Duodenal mucosa (tissue), 2 donors: Measurements from ENCODE around the gene USP13.

Experiments used
- H3K27ac ChIP-seq: one replicate; pipeline ENCODE4 v1.7.0; 2013; ENCODE audit warnings: low read depth, low read length
- H3K27me3 ChIP-seq, 2 donors: one replicate each; pipeline ENCODE4 v1.7.0; 2013; ENCODE audit warnings: low read length in 2 of 2, control low read depth in 1 of 2; ENCODE audit not compliant: insufficient read depth in 2 of 2, control insufficient read depth in 1 of 2
- H3K36me3 ChIP-seq, 2 donors: one replicate each; pipeline ENCODE4 v1.7.0; 2013; ENCODE audit warnings: low read length in 2 of 2, control low read depth in 1 of 2; ENCODE audit not compliant: insufficient read depth in 2 of 2, control insufficient read depth in 1 of 2
- H3K4me1 ChIP-seq, 2 donors: one replicate each; pipeline ENCODE4 v1.7.0; 2013; ENCODE audit warnings: low read length in 2 of 2, control low read depth in 1 of 2; ENCODE audit not compliant: insufficient read depth in 2 of 2, control insufficient read depth in 1 of 2
- H3K4me3 ChIP-seq, 2 donors: one replicate each; pipeline ENCODE4 v1.7.0; 2013; ENCODE audit warnings: low read length in 2 of 2, low read depth in 1 of 2
- H3K9ac ChIP-seq, 2 donors: one replicate each; pipeline ENCODE4 v1.7.0; 2013; ENCODE audit warnings: low read length in 2 of 2, low read depth in 1 of 2
- H3K9me3 ChIP-seq, 2 donors: one replicate each; pipeline ENCODE4 v1.7.0; 2013; ENCODE audit warnings: low read length in 2 of 2, control low read depth in 1 of 2; ENCODE audit not compliant: control insufficient read depth in 1 of 2

USP13 gene

DNA sequence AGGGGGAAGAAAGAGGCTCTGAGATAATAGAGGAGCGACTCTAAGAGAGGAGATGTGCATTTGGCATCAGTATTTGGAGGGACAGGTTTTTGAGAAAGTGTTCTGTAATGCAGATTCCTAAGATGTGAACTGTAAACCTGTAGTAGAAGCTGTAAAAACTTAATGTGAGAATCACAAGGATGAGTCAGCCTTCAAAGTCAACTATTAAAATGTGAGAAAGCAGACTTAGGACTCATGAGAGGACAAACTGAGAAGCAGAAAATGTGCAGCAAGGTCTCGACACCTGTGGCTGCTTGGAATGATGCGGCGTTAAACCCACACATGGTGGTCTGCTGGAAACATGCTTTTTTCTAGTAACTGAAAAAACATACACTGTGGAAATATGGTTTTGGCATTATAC, 36.0 kb downstream of the USP13 start:
- Histone ChIP-seq H3K9me3 (no peaks in the 10 kb centered on the region), H3K27me3 (no peaks in the 10 kb centered on the region), H3K4me1 (no peaks in the 10 kb centered on the region), H3K36me3 (no peaks in the 10 kb centered on the region), H3K9ac (no peak overlapping the region), H3K4me3 (no peak overlapping the region), H3K27ac (no peak overlapping the region)

DNA sequence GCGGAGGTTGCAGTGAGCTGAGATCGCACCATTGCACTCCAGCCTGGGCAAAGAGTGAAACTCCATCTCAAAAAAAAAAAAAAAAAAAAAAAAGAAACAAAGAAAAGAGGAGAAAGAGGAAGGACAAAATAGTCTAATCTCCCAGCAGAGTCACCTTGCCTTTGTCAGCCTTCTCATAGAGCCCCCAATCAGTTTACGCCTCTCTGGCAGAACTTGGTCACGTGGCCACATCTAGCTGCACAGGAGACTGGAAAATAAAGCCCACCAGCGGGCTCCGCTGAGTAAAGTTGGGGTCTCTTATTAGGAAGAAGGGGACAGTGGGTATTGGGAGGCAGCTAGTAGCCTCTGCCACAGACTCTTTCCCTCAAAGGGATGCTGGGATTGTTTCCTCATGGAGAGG, 41.9 kb downstream of the USP13 start:
- Histone ChIP-seq H3K9ac (no peak overlapping the region), H3K27ac (no peak overlapping the region), H3K4me3 (no peak overlapping the region), H3K4me1 (no peaks in the 10 kb centered on the region), H3K36me3 (no peaks in the 10 kb centered on the region), H3K9me3 (no peaks in the 10 kb centered on the region), H3K27me3 (no peaks in the 10 kb centered on the region)

GRCh38 chr3:179695672-179696313, 43.0 kb downstream of the USP13 start:
- H3K36me3 ChIP-seq: no peaks in the 10 kb centered on the region
- H3K4me1 ChIP-seq: no peaks in the 10 kb centered on the region
- H3K4me3 ChIP-seq: no peak overlapping the region
- no peak overlapping the region for H3K27ac ChIP-seq
- no peaks in the 10 kb centered on the region for H3K9me3 ChIP-seq
- no peaks in the 10 kb centered on the region for H3K27me3 ChIP-seq
- no peak overlapping the region for H3K9ac ChIP-seq

DNA sequence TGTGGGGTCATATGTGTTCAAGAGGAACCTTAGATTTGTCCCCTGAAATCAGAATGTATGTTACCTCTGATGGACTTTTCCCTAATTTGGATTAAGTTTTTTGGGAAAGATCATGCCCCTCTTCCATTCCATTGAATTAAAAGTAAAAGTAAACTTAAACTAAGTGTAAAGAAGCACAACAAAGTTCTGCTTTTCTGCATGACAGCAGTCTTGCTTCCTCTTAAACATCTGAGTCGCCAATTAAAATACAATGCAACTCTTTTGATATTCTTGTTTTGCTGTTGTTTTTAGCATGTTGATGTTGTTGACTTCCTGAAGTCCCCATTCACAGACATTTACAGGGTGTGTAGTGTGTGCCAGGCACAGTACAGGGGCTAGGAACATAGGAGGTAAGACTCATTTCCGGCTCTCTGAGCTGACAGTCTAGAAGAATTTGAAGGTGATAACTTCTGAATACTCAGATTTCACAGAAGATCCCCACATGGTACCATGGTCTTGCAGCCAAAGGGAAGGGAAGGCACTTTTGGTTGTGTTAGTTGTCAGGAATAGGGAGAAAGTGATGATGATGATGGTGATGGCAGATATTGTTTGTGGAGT, 45.0 kb downstream of the USP13 start:
- Histone ChIP-seq H3K4me1 (no peaks in the 10 kb centered on the region), H3K4me3 (no peak overlapping the region), H3K27me3 (no peaks in the 10 kb centered on the region), H3K36me3 (no peaks in the 10 kb centered on the region), H3K9ac (no peak overlapping the region), H3K9me3 (no peaks in the 10 kb centered on the region), H3K27ac (no peak overlapping the region)

DNA sequence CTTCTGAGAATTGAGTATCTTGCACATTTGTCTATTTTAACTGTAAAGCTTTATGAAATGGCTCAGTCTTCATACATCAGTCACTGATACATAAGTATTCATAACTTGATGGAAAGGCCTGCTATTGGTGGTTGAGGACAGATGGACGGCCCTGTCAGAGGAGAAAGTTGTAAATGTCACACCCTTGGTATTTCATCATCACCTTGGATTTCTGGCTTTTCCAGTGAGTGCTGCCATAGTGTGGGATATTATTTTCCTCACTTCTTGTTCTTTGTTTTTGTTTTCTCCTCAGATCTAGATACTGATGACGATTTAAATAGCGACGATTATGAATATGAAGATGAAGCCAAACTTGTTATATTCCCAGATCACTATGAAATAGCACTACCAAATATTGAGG, 47.9 kb downstream of the USP13 start:
- Histone ChIP-seq H3K9ac (no peak overlapping the region), H3K36me3 (no peaks in the 10 kb centered on the region), H3K27me3 (no peaks in the 10 kb centered on the region), H3K4me3 (no peak overlapping the region), H3K27ac (no peak overlapping the region), H3K9me3 (no peaks in the 10 kb centered on the region), H3K4me1 (no peaks in the 10 kb centered on the region)

DNA sequence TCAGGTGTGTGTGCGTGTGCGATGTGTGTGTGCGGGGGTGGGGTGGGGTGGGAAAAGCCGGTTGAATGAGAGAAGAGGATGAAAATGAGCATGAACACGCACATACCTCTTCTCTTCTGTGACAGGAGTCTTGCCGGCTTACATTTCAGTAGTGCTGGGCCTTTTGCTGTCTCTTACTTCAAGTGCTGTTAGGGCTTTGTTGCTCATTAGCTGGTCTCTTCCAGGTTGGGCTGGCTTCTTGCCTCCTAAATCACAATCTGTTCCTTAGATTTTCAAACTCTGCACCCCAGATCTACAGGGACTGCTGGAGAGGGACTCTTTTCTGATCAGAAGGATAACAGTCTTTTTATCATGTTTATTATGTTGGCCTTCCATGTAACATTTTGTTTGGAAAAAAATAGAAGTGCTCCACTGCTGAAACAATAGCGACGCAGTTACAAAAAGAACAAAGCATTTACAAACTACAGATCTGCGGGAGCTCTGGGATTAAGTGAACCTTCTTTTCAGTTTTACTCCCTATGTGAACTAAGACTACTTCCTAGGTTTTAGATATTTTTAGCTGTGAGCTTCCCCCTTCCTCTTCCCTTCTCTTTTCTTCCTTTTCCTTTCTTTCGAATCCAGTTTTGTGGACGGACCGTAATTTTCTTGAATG, 48.5 kb downstream of the USP13 start:
- H3K27ac ChIP-seq: no peak overlapping the region
- H3K4me3 ChIP-seq: no peak overlapping the region
- H3K9me3 ChIP-seq: no peaks in the 10 kb centered on the region
- no peak overlapping the region for H3K9ac ChIP-seq
- no peaks in the 10 kb centered on the region for H3K36me3 ChIP-seq
- H3K4me1 ChIP-seq: no peaks in the 10 kb centered on the region
- H3K27me3 ChIP-seq: no peaks in the 10 kb centered on the region

DNA sequence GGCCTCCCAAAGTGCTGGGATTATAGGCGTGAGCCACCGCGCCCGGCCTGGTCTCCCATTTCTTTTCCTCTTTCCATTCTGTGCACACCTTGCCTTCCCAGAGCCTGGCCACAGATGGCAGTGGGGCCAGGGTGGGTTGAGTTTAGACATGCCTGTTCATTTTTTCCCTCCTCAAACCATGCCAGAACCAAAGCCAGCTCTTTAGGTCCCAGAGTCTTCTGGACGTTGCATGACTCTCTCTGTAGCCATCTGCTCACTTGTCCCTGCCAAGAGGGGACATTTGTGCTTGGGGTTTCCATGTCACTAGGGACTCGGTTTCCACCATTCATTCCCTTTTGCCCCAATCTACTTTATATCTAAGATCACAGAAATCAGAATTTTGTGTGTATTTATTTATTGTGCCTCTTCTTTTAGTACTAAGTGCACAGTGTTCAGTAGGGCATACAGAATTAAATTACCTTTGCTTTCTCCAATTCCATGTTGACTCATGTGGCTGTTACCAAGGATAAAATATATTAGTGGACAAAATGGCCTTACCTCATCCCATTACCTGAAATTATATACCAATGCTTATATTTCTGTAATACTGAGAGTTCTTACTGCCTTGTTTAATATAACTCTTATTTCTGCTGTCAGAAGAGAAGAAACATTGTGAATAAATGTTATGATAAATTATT, 49.6 kb downstream of the USP13 start:
- no peaks in the 10 kb centered on the region for H3K4me1 ChIP-seq
- H3K9me3 ChIP-seq: no peaks in the 10 kb centered on the region
- H3K36me3 ChIP-seq: peaks cover 0 to 2% of the 10 kb centered on the region in 2 donors
- H3K27me3 ChIP-seq: no peaks in the 10 kb centered on the region
- H3K9ac ChIP-seq: no peak overlapping the region
- H3K27ac ChIP-seq: no peak overlapping the region
- no peak overlapping the region for H3K4me3 ChIP-seq

DNA sequence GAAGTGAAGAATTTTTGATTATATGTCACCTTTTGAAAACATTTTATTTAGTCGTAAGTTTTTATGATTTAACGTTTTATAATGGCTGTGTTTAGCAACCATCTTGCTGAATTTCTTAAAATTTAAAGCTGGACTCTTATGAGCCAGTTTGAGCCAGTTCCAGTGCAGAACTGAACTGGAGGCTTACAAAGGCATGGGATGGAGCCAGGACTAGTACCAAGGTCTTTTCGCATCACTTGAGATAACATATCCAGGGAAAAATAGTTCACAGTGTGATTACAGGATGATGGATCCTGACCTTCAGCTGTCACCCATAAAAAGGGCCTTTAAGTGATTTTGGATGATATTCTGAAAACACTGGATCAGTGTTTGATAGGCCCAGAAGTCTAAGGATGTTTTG, 51.0 kb downstream of the USP13 start:
- Histone ChIP-seq H3K4me3 (no peak overlapping the region), H3K36me3 (peaks cover 3 to 6% of the 10 kb centered on the region in 2 donors), H3K9me3 (no peaks in the 10 kb centered on the region), H3K4me1 (no peaks in the 10 kb centered on the region), H3K9ac (no peak overlapping the region), H3K27ac (no peak overlapping the region), H3K27me3 (no peaks in the 10 kb centered on the region)

- Histone ChIP-seq H3K4me3 (no peak overlapping the region), H3K36me3 (peaks cover 3 to 14% of the 10 kb centered on the region in 2 donors), H3K9me3 (no peaks in the 10 kb centered on the region), H3K27me3 (no peaks in the 10 kb centered on the region), H3K9ac (no peak overlapping the region), H3K4me1 (no peaks in the 10 kb centered on the region), H3K27ac (no peak overlapping the region)
Measured at GRCh38 chr3:179706233-179706632, 53.4 kb downstream of the USP13 start.

GRCh38 chr3:179710079-179710478, 57.2 kb downstream of the USP13 start:
- no peak overlapping the region for H3K4me3 ChIP-seq
- no peaks in the 10 kb centered on the region for H3K9me3 ChIP-seq
- no peaks in the 10 kb centered on the region for H3K4me1 ChIP-seq
- no peaks in the 10 kb centered on the region for H3K27me3 ChIP-seq
- H3K27ac ChIP-seq: no peak overlapping the region
- H3K36me3 ChIP-seq: peaks cover 3 to 14% of the 10 kb centered on the region in 2 donors
- no peak overlapping the region for H3K9ac ChIP-seq
